HL-60 (cell line): ENCODE measurements around the gene VIPR2.

Source experiments
- DNase-seq, 2 experiments: peaks; one replicate each; pipeline ENCODE4 v3.0.0-alpha.2; 2010 to 2020; ENCODE audit warnings: low read depth in 1 of 2, low spot score in 1 of 2
- H3K27ac ChIP-seq: fragments of 250-450 bp; sonication (Bioruptor Pico); replicated peaks from 2 replicates; pipeline ENCODE4 v1.5.1; 2020; ENCODE audit warnings: mild to moderate bottlenecking, moderate library complexity
- H3K27me3 ChIP-seq: fragments of 250-450 bp; sonication (Bioruptor Pico); 2 replicates; pipeline ENCODE4 v1.5.1; 2021; ENCODE audit warnings: mild to moderate bottlenecking, moderate library complexity; ENCODE audit not compliant: insufficient read depth, poor library complexity, severe bottlenecking
- H3K4me3 ChIP-seq: replicated peaks from 2 replicates; pipeline ENCODE4 v1.5.1; 2011; ENCODE audit warnings: mild to moderate bottlenecking, control low read depth, low read length; ENCODE audit not compliant: insufficient read depth
- GABPA ChIP-seq: IDR thresholded peaks from 2 replicates; pipeline ENCODE4 v1.6.1; 2012; ENCODE audit warnings: low read depth
- POLR2AphosphoS5 ChIP-seq: IDR thresholded peaks from 2 replicates; pipeline ENCODE4 v1.6.1; 2012; ENCODE audit warnings: low read depth
- SPI1 ChIP-seq: IDR thresholded peaks from 2 replicates; pipeline ENCODE4 v1.6.1; 2012; ENCODE audit warnings: low read depth, mild to moderate bottlenecking, borderline replicate concordance
- TF ChIP-seq, protein P1 (sequence below): IDR thresholded peaks from one replicate; pipeline ENCODE4 v1.5.1; 2011; ENCODE audit warnings: low read length, control low read depth, inconsistent platforms; ENCODE audit not compliant: insufficient read depth
- TF ChIP-seq, protein P2 (sequence below): IDR thresholded peaks from 2 replicates; pipeline ENCODE4 v1.6.1; 2012; ENCODE audit warnings: low read depth; ENCODE audit not compliant: insufficient replicate concordance

Gene VIPR2

DNA sequence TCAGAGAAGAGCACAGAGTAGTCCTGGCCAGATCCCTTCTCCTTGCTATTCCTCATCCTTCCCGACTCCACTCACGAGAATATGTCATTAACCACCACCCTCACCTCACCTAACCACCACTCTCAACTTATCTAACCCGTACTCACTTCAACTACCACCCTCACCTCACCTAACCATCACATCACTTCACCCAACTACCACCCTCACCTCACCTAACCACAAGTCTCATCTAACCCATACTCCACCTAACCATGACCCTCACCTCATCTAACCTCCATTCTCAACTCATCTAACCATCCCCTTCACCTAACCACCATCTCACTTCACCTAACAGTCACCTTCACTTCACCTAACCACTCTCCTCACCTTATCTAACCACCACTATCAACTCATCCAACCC, 85.0 kb downstream of the VIPR2 start:
- Histone ChIP-seq H3K27ac (no peak overlapping the region), H3K27me3 (no peaks in the 10 kb centered on the region), H3K4me3 (no peak overlapping the region)
- TF ChIP-seq, protein P1, sequence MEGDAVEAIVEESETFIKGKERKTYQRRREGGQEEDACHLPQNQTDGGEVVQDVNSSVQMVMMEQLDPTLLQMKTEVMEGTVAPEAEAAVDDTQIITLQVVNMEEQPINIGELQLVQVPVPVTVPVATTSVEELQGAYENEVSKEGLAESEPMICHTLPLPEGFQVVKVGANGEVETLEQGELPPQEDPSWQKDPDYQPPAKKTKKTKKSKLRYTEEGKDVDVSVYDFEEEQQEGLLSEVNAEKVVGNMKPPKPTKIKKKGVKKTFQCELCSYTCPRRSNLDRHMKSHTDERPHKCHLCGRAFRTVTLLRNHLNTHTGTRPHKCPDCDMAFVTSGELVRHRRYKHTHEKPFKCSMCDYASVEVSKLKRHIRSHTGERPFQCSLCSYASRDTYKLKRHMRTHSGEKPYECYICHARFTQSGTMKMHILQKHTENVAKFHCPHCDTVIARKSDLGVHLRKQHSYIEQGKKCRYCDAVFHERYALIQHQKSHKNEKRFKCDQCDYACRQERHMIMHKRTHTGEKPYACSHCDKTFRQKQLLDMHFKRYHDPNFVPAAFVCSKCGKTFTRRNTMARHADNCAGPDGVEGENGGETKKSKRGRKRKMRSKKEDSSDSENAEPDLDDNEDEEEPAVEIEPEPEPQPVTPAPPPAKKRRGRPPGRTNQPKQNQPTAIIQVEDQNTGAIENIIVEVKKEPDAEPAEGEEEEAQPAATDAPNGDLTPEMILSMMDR: no peak
- TF ChIP-seq, protein P2, sequence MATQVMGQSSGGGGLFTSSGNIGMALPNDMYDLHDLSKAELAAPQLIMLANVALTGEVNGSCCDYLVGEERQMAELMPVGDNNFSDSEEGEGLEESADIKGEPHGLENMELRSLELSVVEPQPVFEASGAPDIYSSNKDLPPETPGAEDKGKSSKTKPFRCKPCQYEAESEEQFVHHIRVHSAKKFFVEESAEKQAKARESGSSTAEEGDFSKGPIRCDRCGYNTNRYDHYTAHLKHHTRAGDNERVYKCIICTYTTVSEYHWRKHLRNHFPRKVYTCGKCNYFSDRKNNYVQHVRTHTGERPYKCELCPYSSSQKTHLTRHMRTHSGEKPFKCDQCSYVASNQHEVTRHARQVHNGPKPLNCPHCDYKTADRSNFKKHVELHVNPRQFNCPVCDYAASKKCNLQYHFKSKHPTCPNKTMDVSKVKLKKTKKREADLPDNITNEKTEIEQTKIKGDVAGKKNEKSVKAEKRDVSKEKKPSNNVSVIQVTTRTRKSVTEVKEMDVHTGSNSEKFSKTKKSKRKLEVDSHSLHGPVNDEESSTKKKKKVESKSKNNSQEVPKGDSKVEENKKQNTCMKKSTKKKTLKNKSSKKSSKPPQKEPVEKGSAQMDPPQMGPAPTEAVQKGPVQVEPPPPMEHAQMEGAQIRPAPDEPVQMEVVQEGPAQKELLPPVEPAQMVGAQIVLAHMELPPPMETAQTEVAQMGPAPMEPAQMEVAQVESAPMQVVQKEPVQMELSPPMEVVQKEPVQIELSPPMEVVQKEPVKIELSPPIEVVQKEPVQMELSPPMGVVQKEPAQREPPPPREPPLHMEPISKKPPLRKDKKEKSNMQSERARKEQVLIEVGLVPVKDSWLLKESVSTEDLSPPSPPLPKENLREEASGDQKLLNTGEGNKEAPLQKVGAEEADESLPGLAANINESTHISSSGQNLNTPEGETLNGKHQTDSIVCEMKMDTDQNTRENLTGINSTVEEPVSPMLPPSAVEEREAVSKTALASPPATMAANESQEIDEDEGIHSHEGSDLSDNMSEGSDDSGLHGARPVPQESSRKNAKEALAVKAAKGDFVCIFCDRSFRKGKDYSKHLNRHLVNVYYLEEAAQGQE: no peak
- TF ChIP-seq POLR2AphosphoS5 (no peak), GABPA (no peak), SPI1 (no peak)
- no peak for DNase-seq

DNA sequence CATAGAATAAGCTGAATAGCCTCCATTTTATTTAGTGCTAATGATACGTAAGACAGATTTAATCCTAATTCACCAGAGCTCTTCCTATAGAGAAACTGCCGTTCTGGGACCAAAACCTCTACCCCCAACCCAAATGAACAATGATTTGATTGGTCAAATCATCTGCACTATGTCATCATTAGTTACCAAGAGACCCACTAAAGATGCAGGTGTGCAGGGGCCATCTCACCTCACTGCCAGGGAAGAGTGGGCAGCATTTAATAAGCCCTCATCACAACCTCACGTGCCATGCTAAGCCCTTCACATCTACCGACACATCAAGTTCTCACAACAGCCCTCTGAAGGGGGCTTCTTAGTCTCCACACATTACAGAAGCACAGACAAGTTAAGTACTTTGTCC, 87.0 kb downstream of the VIPR2 start:
- Histone ChIP-seq H3K27ac (no peak overlapping the region), H3K27me3 (no peaks in the 10 kb centered on the region), H3K4me3 (no peak overlapping the region)
- TF ChIP-seq, protein P1: no peak
- TF ChIP-seq SPI1: no peak
- TF ChIP-seq, protein P2: no peak
- TF ChIP-seq GABPA: no peak
- no peak for TF ChIP-seq POLR2AphosphoS5
- no peak for DNase-seq

DNA sequence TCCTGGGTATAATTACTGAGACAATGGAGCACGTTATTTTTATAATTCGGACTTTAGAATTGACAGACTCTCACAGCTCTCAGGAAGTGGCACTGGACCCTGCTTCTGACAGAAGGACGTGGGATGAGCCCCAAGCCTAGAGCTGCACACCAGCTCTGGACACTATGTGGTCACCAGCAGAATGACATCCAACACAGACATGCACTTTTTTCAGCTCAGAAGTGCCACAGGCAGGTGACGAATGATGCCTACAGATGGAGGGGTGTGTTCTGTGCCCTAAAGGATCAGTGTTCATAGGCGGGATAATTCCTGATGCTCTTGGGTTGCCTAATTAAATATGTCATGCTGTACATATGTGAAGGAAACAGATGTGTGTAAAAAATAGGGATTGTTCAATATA, 87.9 kb downstream of the VIPR2 start:
- Histone ChIP-seq H3K27ac (no peak overlapping the region), H3K27me3 (no peaks in the 10 kb centered on the region), H3K4me3 (no peak overlapping the region)
- DNase-seq: no peak
- no peak for TF ChIP-seq POLR2AphosphoS5
- TF ChIP-seq, protein P2: no peak
- TF ChIP-seq GABPA: no peak
- TF ChIP-seq, protein P1: no peak
